Right atrium auricular region (tissue), 2 donors: ENCODE measurements around the gene GUK1. TPM values are rescaled to one million over a fixed set of nuclear protein-coding genes. Genes with fewer than 3 reads are reported as not detected.

ENCODE experiments used
- DNase-seq: peaks from one replicate; pipeline ENCODE4 v3.0.0-alpha.2; 2019; ENCODE audit warnings: low spot score
- H3K27ac ChIP-seq, 2 donors: fragments of 200-600 bp; sonication (generic); 1 replicate in 1 of 2; 2 replicates in 1 of 2; pipeline ENCODE4 v1.5.1; 2016 to 2019
- H3K27me3 ChIP-seq, 2 donors: fragments of 200-600 bp; sonication (generic); one replicate each; pipeline versions ENCODE4 v1.5.1 to v1.6.0; 2017 to 2019
- H3K36me3 ChIP-seq: fragments of 200-600 bp; sonication (generic); one replicate; pipeline ENCODE4 v1.5.1; 2016
- H3K4me1 ChIP-seq, 2 donors: fragments of 200-600 bp; sonication (generic); one replicate each; pipeline versions ENCODE4 v1.5.1 to v1.6.0; 2017 to 2019
- H3K4me3 ChIP-seq, 2 donors: fragments of 200-600 bp; sonication (generic); 1 replicate in 1 of 2; 2 replicates in 1 of 2; pipeline ENCODE4 v1.5.1; 2017 to 2019; ENCODE audit warnings: mild to moderate bottlenecking in 1 of 2, moderate library complexity in 1 of 2
- H3K9me3 ChIP-seq, 2 donors: fragments of 200-600 bp; sonication (generic); one replicate each; pipeline ENCODE4 v1.5.1; 2019
- CTCF ChIP-seq, 2 donors: fragments of 200-600 bp; sonication (generic); IDR thresholded peaks; one replicate each; pipeline ENCODE4 v1.5.1; 2019; ENCODE audit warnings: antibody characterized with exemption in 2 of 2
- total RNA-seq, 2 donors: library from RNA; depleted of rRNA; stranded (reverse); fragments of >200 nt; gene quantifications; one replicate each; pipeline ENCODE4 v1.1.0, GENCODE V29; 2016

GUK1 gene
- total RNA-seq, 2 donors from 2014 or later: 179 to 277 TPM

- no peaks in the 10 kb centered on the region for H3K36me3 ChIP-seq
- no peaks in the 10 kb centered on the region for H3K4me1 ChIP-seq
- no peak overlapping the region for H3K27ac ChIP-seq
- H3K9me3 ChIP-seq: no peaks in the 10 kb centered on the region
- no peak for DNase-seq
- H3K4me3 ChIP-seq: no peak overlapping the region
- H3K27me3 ChIP-seq: no peaks in the 10 kb centered on the region
- TF ChIP-seq CTCF (IDR thresholded peaks at IDR 0.05): no peak
Observed at GRCh38 chr1:228118040-228118439, 22.0 kb upstream of the GUK1 start.

GRCh38 chr1:228120351-228120750 lies 19.7 kb upstream of the GUK1 start:
- no peaks in the 10 kb centered on the region for H3K9me3 ChIP-seq
- no peak for TF ChIP-seq CTCF (IDR thresholded peaks at IDR 0.05)
- H3K27ac ChIP-seq: no peak overlapping the region
- H3K27me3 ChIP-seq: no peaks in the 10 kb centered on the region
- H3K36me3 ChIP-seq: no peaks in the 10 kb centered on the region
- H3K4me1 ChIP-seq: no peaks in the 10 kb centered on the region
- H3K4me3 ChIP-seq: no peak overlapping the region
- no peak for DNase-seq

- DNase-seq: no peak
- no peak for TF ChIP-seq CTCF (IDR thresholded peaks at IDR 0.05)
- Histone ChIP-seq H3K4me3 (no peak overlapping the region), H3K27me3 (no peaks in the 10 kb centered on the region), H3K9me3 (no peaks in the 10 kb centered on the region), H3K4me1 (no peaks in the 10 kb centered on the region), H3K27ac (no peak overlapping the region), H3K36me3 (no peaks in the 10 kb centered on the region)
Observed at GRCh38 chr1:228120857-228121489, 19.1 kb upstream of the GUK1 start.

GRCh38 chr1:228122921-228123441 lies 17.1 kb upstream of the GUK1 start:
- no peak overlapping the region for H3K4me3 ChIP-seq
- no peaks in the 10 kb centered on the region for H3K36me3 ChIP-seq
- no peaks in the 10 kb centered on the region for H3K4me1 ChIP-seq
- no peak overlapping the region for H3K27ac ChIP-seq
- DNase-seq: no peak
- H3K9me3 ChIP-seq: no peaks in the 10 kb centered on the region
- no peak for TF ChIP-seq CTCF (IDR thresholded peaks at IDR 0.05)
- no peaks in the 10 kb centered on the region for H3K27me3 ChIP-seq

GRCh38 chr1:228123505-228123904 lies 16.6 kb upstream of the GUK1 start:
- H3K36me3 ChIP-seq: no peaks in the 10 kb centered on the region
- TF ChIP-seq CTCF (IDR thresholded peaks at IDR 0.05): no peak
- no peaks in the 10 kb centered on the region for H3K4me1 ChIP-seq
- no peaks in the 10 kb centered on the region for H3K9me3 ChIP-seq
- no peak for DNase-seq
- no peaks in the 10 kb centered on the region for H3K27me3 ChIP-seq
- no peak overlapping the region for H3K4me3 ChIP-seq
- no peak overlapping the region for H3K27ac ChIP-seq

- DNase-seq: no peak
- no peak overlapping the region for H3K27ac ChIP-seq
- no peaks in the 10 kb centered on the region for H3K9me3 ChIP-seq
- no peaks in the 10 kb centered on the region for H3K36me3 ChIP-seq
- H3K4me3 ChIP-seq: no peak overlapping the region
- H3K4me1 ChIP-seq: no peaks in the 10 kb centered on the region
- no peak for TF ChIP-seq CTCF (IDR thresholded peaks at IDR 0.05)
- H3K27me3 ChIP-seq: no peaks in the 10 kb centered on the region
Observed at GRCh38 chr1:228125185-228125584, 14.9 kb upstream of the GUK1 start.
